Dermis microvascular lymphatic vessel endothelial cell (primary cell): ENCODE data around the gene PLCG2. TPM values are rescaled to one million over a fixed set of nuclear protein-coding genes. Genes with fewer than 3 reads are reported as not detected.
A peak's percentile ranks its signal among the peaks of the same experiment; 100 is the strongest.
"Not testable (repeated sequence)": the region's sequence is repeated elsewhere in the genome, so short reads cannot be mapped to it uniquely, and the experiment has no call there.

Experiments
- DNase-seq, 2 donors: peaks; one replicate each; pipeline versions ENCODE4 v3.0.0 to v3.0.0-alpha.2; 2010; ENCODE audit warnings: low read depth in 2 of 2
- total RNA-seq: library from RNA; depleted of rRNA; stranded (reverse); fragments of >200 nt; gene quantifications from 2 replicates; pipeline ENCODE4 v1.2.1, GENCODE V29; 2014

Gene PLCG2
- total RNA-seq, 1 donor from 2014 or later: 10.4 TPM

GRCh38 chr16:81908466-81909262 lies 129.6 kb downstream of the PLCG2 start:
- DNase-seq: no peak

- no peak for DNase-seq
Measured at GRCh38 chr16:81910366-81910885, 131.3 kb downstream of the PLCG2 start.

- DNase-seq: no peak
Measured at GRCh38 chr16:81912395-81912794, 133.3 kb downstream of the PLCG2 start.

GRCh38 chr16:81913222-81913621 lies 134.1 kb downstream of the PLCG2 start:
- DNase-seq: no peak

- no peak for DNase-seq
Measured at GRCh38 chr16:81917375-81917774, 138.3 kb downstream of the PLCG2 start.

- DNase-seq: no peak
Measured at GRCh38 chr16:81918927-81919326, 139.8 kb downstream of the PLCG2 start.

GRCh38 chr16:81920498-81920897 lies 141.4 kb downstream of the PLCG2 start:
- DNase-seq: no peak

GRCh38 chr16:81921085-81921814 lies 142.2 kb downstream of the PLCG2 start:
- DNase-seq: no peak

- DNase-seq: no peak
Measured at GRCh38 chr16:81921843-81922584, 142.9 kb downstream of the PLCG2 start.

GRCh38 chr16:81923296-81923695 lies 144.2 kb downstream of the PLCG2 start:
- DNase-seq: no peak

- DNase-seq: no peak
Measured at GRCh38 chr16:81925016-81925415, 145.9 kb downstream of the PLCG2 start.

GRCh38 chr16:81926036-81926435 lies 146.9 kb downstream of the PLCG2 start:
- DNase-seq: no peak

- no peak for DNase-seq
Measured at GRCh38 chr16:81927561-81928185, 148.6 kb downstream of the PLCG2 start.

GRCh38 chr16:81928271-81928918 lies 149.3 kb downstream of the PLCG2 start:
- DNase-seq: no peak

GRCh38 chr16:81928975-81929374 lies 149.9 kb downstream of the PLCG2 start:
- no peak for DNase-seq

GRCh38 chr16:81929841-81930240 lies 150.8 kb downstream of the PLCG2 start:
- no peak for DNase-seq

GRCh38 chr16:81931927-81932326 lies 152.8 kb downstream of the PLCG2 start:
- DNase-seq: no peak

- peak; percentile 9 to 29 for DNase-seq
Measured at GRCh38 chr16:81932668-81933067, 153.6 kb downstream of the PLCG2 start.

GRCh38 chr16:81933361-81933760 lies 154.3 kb downstream of the PLCG2 start:
- no peak for DNase-seq

GRCh38 chr16:81934711-81935110 lies 155.6 kb downstream of the PLCG2 start:
- not testable (repeated sequence) for DNase-seq
